Renal pelvis (tissue), 4 donors: Measurements from ENCODE around the gene NOC4L. TPM values are rescaled to one million over a fixed set of nuclear protein-coding genes. Genes with fewer than 3 reads are reported as not detected.

Experiments
- DNase-seq: peaks from one replicate; pipeline ENCODE4 v3.0.0-alpha.2; 2013
- polyA plus RNA-seq, 3 donors: library from polyadenylated mRNA; unstranded; fragments of 120-200 nt; gene quantifications; one replicate each; pipeline ENCODE4 v1.2.1, GENCODE V29; 2013; ENCODE audit not compliant: insufficient read length in 3 of 3

The NOC4L gene
- polyA plus RNA-seq, 3 donors: 16.1 to 22.8 (median 21.0) TPM

- DNase-seq: no peak
Observed at GRCh38 chr12:132154341-132154761, 10.1 kb downstream of the NOC4L start.

- DNase-seq: no peak
Observed at GRCh38 chr12:132154941-132155770, 10.9 kb downstream of the NOC4L start.

- no peak for DNase-seq
Observed at GRCh38 chr12:132155771-132156572, 11.7 kb downstream of the NOC4L start.

- DNase-seq: no peak
Observed at GRCh38 chr12:132156573-132157325, 12.5 kb downstream of the NOC4L start.

GRCh38 chr12:132157733-132158409, 13.6 kb downstream of the NOC4L start:
- no peak for DNase-seq

GRCh38 chr12:132158677-132159554, 14.7 kb downstream of the NOC4L start:
- DNase-seq: no peak

GRCh38 chr12:132159555-132160003, 15.3 kb downstream of the NOC4L start:
- no peak for DNase-seq

GRCh38 chr12:132160016-132160415, 15.8 kb downstream of the NOC4L start:
- no peak for DNase-seq

- no peak for DNase-seq
Observed at GRCh38 chr12:132160601-132161035, 16.4 kb downstream of the NOC4L start.

GRCh38 chr12:132161036-132161781, 17.0 kb downstream of the NOC4L start:
- no peak for DNase-seq

GRCh38 chr12:132161796-132162507, 17.7 kb downstream of the NOC4L start:
- no peak for DNase-seq

- DNase-seq: no peak
Observed at GRCh38 chr12:132162508-132163031, 18.3 kb downstream of the NOC4L start.

GRCh38 chr12:132163041-132163910, 19.0 kb downstream of the NOC4L start:
- DNase-seq: no peak

GRCh38 chr12:132163911-132164288, 19.6 kb downstream of the NOC4L start:
- no peak for DNase-seq

- DNase-seq: no peak
Observed at GRCh38 chr12:132164426-132164825, 20.2 kb downstream of the NOC4L start.

- DNase-seq: no peak
Observed at GRCh38 chr12:132165584-132165983, 21.3 kb downstream of the NOC4L start.

GRCh38 chr12:132166093-132166492, 21.8 kb downstream of the NOC4L start:
- no peak for DNase-seq
